GM23248 (cell line): ENCODE data around the gene TBC1D22A. TPM values are rescaled to one million over a fixed set of nuclear protein-coding genes. Genes with fewer than 3 reads are reported as not detected.

ENCODE experiments used
- DNase-seq: peaks from one replicate; pipeline ENCODE4 v3.0.0-alpha.2; 2015
- H2AFZ ChIP-seq: fragments of 200-600 bp; sonication (generic); 2 replicates; pipeline ENCODE4 v1.6.1; 2016; ENCODE audit warnings: antibody characterized with exemption
- H3F3A ChIP-seq: fragments of 200-600 bp; sonication (generic); 2 replicates; pipeline ENCODE4 v1.6.1; 2016; ENCODE audit warnings: mild to moderate bottlenecking, antibody characterized with exemption, mixed run types; ENCODE audit not compliant: insufficient read depth
- H3K27ac ChIP-seq: fragments of 200-600 bp; sonication (generic); 2 replicates; pipeline ENCODE4 v1.5.1; 2016; ENCODE audit warnings: mild to moderate bottlenecking
- H3K27me3 ChIP-seq: fragments of 200-600 bp; sonication (generic); replicated peaks from 2 replicates; pipeline ENCODE4 v1.6.1; 2016; ENCODE audit warnings: mild to moderate bottlenecking; ENCODE audit not compliant: insufficient read depth
- H3K36me3 ChIP-seq: fragments of 200-600 bp; sonication (generic); 2 replicates; pipeline ENCODE4 v1.6.1; 2016; ENCODE audit warnings: low read depth, mild to moderate bottlenecking
- H3K4me1 ChIP-seq: fragments of 200-600 bp; sonication (generic); 2 replicates; pipeline ENCODE4 v1.6.1; 2016; ENCODE audit warnings: mild to moderate bottlenecking; ENCODE audit not compliant: insufficient read depth
- H3K4me2 ChIP-seq: fragments of 200-600 bp; sonication (generic); one replicate; pipeline ENCODE4 v1.6.1; 2016; ENCODE audit warnings: mild to moderate bottlenecking; ENCODE audit not compliant: unreplicated experiment
- H3K4me3 ChIP-seq: fragments of 200-600 bp; sonication (generic); 2 replicates; pipeline ENCODE4 v1.5.1; 2016; ENCODE audit warnings: mild to moderate bottlenecking
- H3K79me2 ChIP-seq: fragments of 200-600 bp; sonication (generic); 2 replicates; pipeline ENCODE4 v1.6.1; 2016; ENCODE audit warnings: mild to moderate bottlenecking; ENCODE audit not compliant: insufficient read depth
- H3K9ac ChIP-seq: fragments of 200-600 bp; sonication (generic); 2 replicates; pipeline ENCODE4 v1.6.1; 2016; ENCODE audit warnings: mild to moderate bottlenecking
- H3K9me2 ChIP-seq: fragments of 200-600 bp; sonication (generic); 2 replicates; pipeline ENCODE4 v1.6.1; 2016; ENCODE audit warnings: mixed run types, mild to moderate bottlenecking, moderate library complexity; ENCODE audit not compliant: insufficient read depth
- H3K9me3 ChIP-seq: fragments of 200-600 bp; sonication (generic); one replicate; pipeline ENCODE4 v1.6.1; 2017; ENCODE audit warnings: low read depth
- H4K20me1 ChIP-seq: fragments of 200-600 bp; sonication (generic); 2 replicates; pipeline ENCODE4 v1.6.0; 2016; ENCODE audit not compliant: insufficient read depth
- EZH2 ChIP-seq: fragments of 200-600 bp; sonication (generic); IDR thresholded peaks from 2 replicates; pipeline ENCODE4 v1.6.1; 2018; ENCODE audit warnings: antibody characterized with exemption, mild to moderate bottlenecking; ENCODE audit not compliant: insufficient read depth, poor library complexity, severe bottlenecking
- EZH2phosphoT487 ChIP-seq: fragments of 200-600 bp; sonication (generic); IDR thresholded peaks from 2 replicates; pipeline ENCODE4 v1.6.1; 2018; ENCODE audit warnings: antibody characterized with exemption, moderate library complexity, mild to moderate bottlenecking, low read depth; ENCODE audit not compliant: insufficient read depth
- WGBS, 2 experiments: methylation state at CpG; one replicate each; pipeline ENCODE4 v1.1.6; 2015 to 2017; ENCODE audit warnings: low lambda C conversion rate in 2 of 2, low coverage in 1 of 2; ENCODE audit errors: missing lambda C conversion rate in 2 of 2; 5-methylcytosine and 5-hydroxymethylcytosine counted together
- in situ Hi-C: fragments of 300-500 bp; cut with MboI; formaldehyde crosslinking; loops from 2 replicates; pipeline ENCODE4 v1.15.0; 2020
- polyA plus RNA-seq: library from polyadenylated mRNA; unstranded; fragments of >200 nt; fragmentation: Nextera tagmentation; extraction: Ambion mirVana; gene quantifications from 2 replicates; pipeline ENCODE4 v1.2.1, GENCODE V29; 2016
- total RNA-seq: library from RNA; depleted of rRNA; stranded (reverse); fragments of >200 nt; shearing (Covaris generic); gene quantifications from 2 replicates; pipeline ENCODE4 v1.2.3, GENCODE V29; 2014

The TBC1D22A gene
- total and polyA plus RNA-seq, 2 experiments from 2014 or later, result 12.3 to 16.9 TPM

GRCh38 chr22:47175151-47176025 is 412.9 kb downstream of the TBC1D22A start:
- Histone ChIP-seq H3K9me2 (no peaks in the 10 kb centered on the region), H2AFZ (no peak overlapping the region), H3F3A (no peaks in the 10 kb centered on the region), H4K20me1 (no peaks in the 10 kb centered on the region), H3K4me1 (peaks cover 4% of the 10 kb centered on the region; the same call in 1 of the 2 replicates), H3K4me2 (peak overlapping the region; percentile 24), H3K4me3 (no peak overlapping the region), H3K36me3 (no peaks in the 10 kb centered on the region), H3K9me3 (no peaks in the 10 kb centered on the region), H3K9ac (no peak overlapping the region), H3K27me3 (no peaks in the 10 kb centered on the region), H3K79me2 (no peaks in the 10 kb centered on the region), H3K27ac (no peak overlapping the region)
- WGBS, 2 experiments, result 41% methylated on average over 37 to 38 of the region's 38 CpGs
- DNase-seq, result peak; percentile 85
- in situ Hi-C loops, result no loop called here
- TF ChIP-seq EZH2 (no peak), EZH2phosphoT487 (no peak)

- H3K27me3 ChIP-seq, result no peaks in the 10 kb centered on the region
- no peak overlapping the region for H3K27ac ChIP-seq
- no peak for DNase-seq
- no peaks in the 10 kb centered on the region for H3F3A ChIP-seq
- H4K20me1 ChIP-seq, result no peaks in the 10 kb centered on the region
- H3K9me3 ChIP-seq, result no peaks in the 10 kb centered on the region
- no peak overlapping the region for H3K4me3 ChIP-seq
- peaks cover 4% of the 10 kb centered on the region; the same call in 1 of the 2 replicates for H3K4me1 ChIP-seq
- H2AFZ ChIP-seq, result no peak overlapping the region
- no peaks in the 10 kb centered on the region for H3K36me3 ChIP-seq
- no peak overlapping the region for H3K4me2 ChIP-seq
- in situ Hi-C loops, result no loop called here
- TF ChIP-seq EZH2 (no peak), EZH2phosphoT487 (no peak)
- WGBS, 2 experiments, result 51 to 60% methylated on average over 3 to 9 of the region's 9 CpGs
- no peaks in the 10 kb centered on the region for H3K79me2 ChIP-seq
- H3K9me2 ChIP-seq, result no peaks in the 10 kb centered on the region
- no peak overlapping the region for H3K9ac ChIP-seq
Measured at GRCh38 chr22:47176026-47176389, 413.6 kb downstream of the TBC1D22A start.

GRCh38 chr22:47176573-47177333 is 414.3 kb downstream of the TBC1D22A start:
- TF ChIP-seq EZH2, result no peak
- Histone ChIP-seq H4K20me1 (no peaks in the 10 kb centered on the region), H3K9me3 (no peaks in the 10 kb centered on the region), H3K79me2 (no peaks in the 10 kb centered on the region), H3F3A (no peaks in the 10 kb centered on the region), H3K27me3 (no peaks in the 10 kb centered on the region), H3K36me3 (no peaks in the 10 kb centered on the region), H3K4me3 (no peak overlapping the region), H3K27ac (no peak overlapping the region), H2AFZ (no peak overlapping the region), H3K9ac (no peak overlapping the region), H3K9me2 (no peaks in the 10 kb centered on the region), H3K4me1 (peaks cover 4% of the 10 kb centered on the region; the same call in 1 of the 2 replicates), H3K4me2 (no peak overlapping the region)
- in situ Hi-C loops, result no loop called here
- WGBS, 2 experiments, result 91 to 97% methylated on average over 18 to 22 of the region's 24 CpGs
- no peak for DNase-seq

- WGBS, 2 experiments, result 95 to 96% methylated on average over 16 of the region's 16 CpGs
- H3K4me1 ChIP-seq, result peaks cover 4% of the 10 kb centered on the region; the same call in 1 of the 2 replicates
- no peak for DNase-seq
- H3K27me3 ChIP-seq, result no peaks in the 10 kb centered on the region
- H3K27ac ChIP-seq, result no peak overlapping the region
- no peak for TF ChIP-seq EZH2phosphoT487
- no peak for TF ChIP-seq EZH2
- no peaks in the 10 kb centered on the region for H3K9me2 ChIP-seq
- no peaks in the 10 kb centered on the region for H3F3A ChIP-seq
- H3K9ac ChIP-seq, result no peak overlapping the region
- H3K4me2 ChIP-seq, result no peak overlapping the region
- H3K9me3 ChIP-seq, result no peaks in the 10 kb centered on the region
- H3K79me2 ChIP-seq, result no peaks in the 10 kb centered on the region
- in situ Hi-C loops, result no loop called here
- no peak overlapping the region for H2AFZ ChIP-seq
- no peaks in the 10 kb centered on the region for H3K36me3 ChIP-seq
- no peaks in the 10 kb centered on the region for H4K20me1 ChIP-seq
- no peak overlapping the region for H3K4me3 ChIP-seq
Measured at GRCh38 chr22:47177334-47177815, 414.9 kb downstream of the TBC1D22A start.
